ENCODE data around the gene RTN4. TPM values are rescaled to one million over a fixed set of nuclear protein-coding genes. Genes with fewer than 3 reads are reported as not detected.

Gene RTN4
- total and polyA plus RNA-seq, 10 donors: 55.2 to 215 (median 155) TPM

Small RNA genes within 50 kb of the gene (small RNA-seq; reads per million reads assigned to genes)
- gene RNU6-433P: 0 to 0.06 (median 0) reads per million in 4 donors

Other genes starting within 250 kb of the RTN4 start
- gene CLHC1, start 181.8 kb upstream of the RTN4 start, total RNA-seq: 10 to 100 TPM in 5 of 7 donors, 1 to 10 TPM in 2; 5.2 to 34.7 (median 10.6) TPM
- 10 to 100 TPM in 2 of 3 donors, 1 to 10 TPM in 1; 6.6 to 24.1 (median 15.5) TPM for gene CLHC1, start 181.8 kb upstream of the RTN4 start, polyA plus RNA-seq
- 1,000 to 10,000 TPM in 6 of 7 donors, 100 to 1,000 TPM in 1; 939 to 1,680 (median 1,135) TPM for gene RPS27A, start 182.2 kb upstream of the RTN4 start, total RNA-seq
- gene RPS27A, start 182.2 kb upstream of the RTN4 start, polyA plus RNA-seq: 1,000 to 10,000 TPM; 3,792 to 4,730 (median 3,877) TPM
- 10 to 100 TPM; 18.4 to 28.5 (median 23.8) TPM for gene MTIF2, start 218.8 kb upstream of the RTN4 start, total RNA-seq
- 10 to 100 TPM; 19.4 to 22.4 (median 20.4) TPM for gene MTIF2, start 218.8 kb upstream of the RTN4 start, polyA plus RNA-seq

Measured in spleen (tissue), 11 donors.